Tibial nerve (tissue), 3 donors: ENCODE measurements around the gene RACK1.

Experiments used
- CTCF ChIP-seq, 5 experiments: fragments of 200-600 bp in 3 of 5; fragments of 450-650 bp in 2 of 5; sonication (generic) in 3 of 5; IDR thresholded peaks; one replicate each; pipeline ENCODE4 v1.5.1; 2016 to 2019; ENCODE audit warnings: antibody characterized with exemption in 5 of 5, mild to moderate bottlenecking in 3 of 5, moderate library complexity in 2 of 5
- POLR2A ChIP-seq, 2 donors: fragments of 450-650 bp; IDR thresholded peaks; one replicate each; pipeline ENCODE4 v1.6.1; 2017; ENCODE audit warnings: antibody characterized with exemption in 2 of 2, mild to moderate bottlenecking in 2 of 2, moderate library complexity in 2 of 2

- TF ChIP-seq POLR2A (IDR thresholded peaks at IDR 0.05) (no peak), CTCF (IDR thresholded peaks at IDR 0.05) (no peak)
Observed at GRCh38 chr5:181222630-181223057, 21.1 kb downstream of the RACK1 start.
